GM19193 (cell line): ENCODE measurements around the gene PPFIA4.

Experiments
- POLR2A ChIP-seq: IDR thresholded peaks from 4 replicates; pipeline ENCODE4 v1.6.1; 2011; ENCODE audit not compliant: insufficient read depth, insufficient read length; ENCODE audit errors: extremely low read depth

PPFIA4 gene

GRCh38 chr1:203009185-203009584 is 17.1 kb upstream of the PPFIA4 start:
- no peak for TF ChIP-seq POLR2A

- TF ChIP-seq POLR2A: no peak
These were observed 14.7 kb upstream of the PPFIA4 start for GRCh38 chr1:203011582-203011981.

- TF ChIP-seq POLR2A: no peak
These were observed 9.2 kb upstream of the PPFIA4 start for GRCh38 chr1:203017061-203017460.

- TF ChIP-seq POLR2A: no peak
These were observed 8.6 kb upstream of the PPFIA4 start for GRCh38 chr1:203017692-203018091.

- TF ChIP-seq POLR2A: no peak
These were observed 633 bp upstream of the PPFIA4 start for GRCh38 chr1:203025686-203026030.

- no peak for TF ChIP-seq POLR2A
These were observed 674 bp downstream of the PPFIA4 start for GRCh38 chr1:203026666-203027663.

GRCh38 chr1:203028067-203028783 is 1.9 kb downstream of the PPFIA4 start:
- TF ChIP-seq POLR2A: no peak

- TF ChIP-seq POLR2A: no peak
These were observed 2.7 kb downstream of the PPFIA4 start for GRCh38 chr1:203028784-203029553.

GRCh38 chr1:203031467-203031866 is 5.2 kb downstream of the PPFIA4 start:
- no peak for TF ChIP-seq POLR2A

- no peak for TF ChIP-seq POLR2A
These were observed 7.0 kb downstream of the PPFIA4 start for GRCh38 chr1:203033287-203033686.

- TF ChIP-seq POLR2A: no peak
These were observed 7.6 kb downstream of the PPFIA4 start for GRCh38 chr1:203033917-203034316.

GRCh38 chr1:203034422-203035110 is 8.3 kb downstream of the PPFIA4 start:
- no peak for TF ChIP-seq POLR2A

- TF ChIP-seq POLR2A: no peak
These were observed 9.1 kb downstream of the PPFIA4 start for GRCh38 chr1:203035111-203036000.

- no peak for TF ChIP-seq POLR2A
These were observed 9.8 kb downstream of the PPFIA4 start for GRCh38 chr1:203036135-203036534.

GRCh38 chr1:203036537-203036936 is 10.2 kb downstream of the PPFIA4 start:
- no peak for TF ChIP-seq POLR2A
